Measurements from ENCODE around the gene SPTB. TPM values are rescaled to one million over a fixed set of nuclear protein-coding genes. Genes with fewer than 3 reads are reported as not detected.

SPTB gene
- total RNA-seq, 2 experiments from 2014 or later: not detected

- H3K9me3 Mint-ChIP-seq (ENCODE audit: low read depth): no peaks in the 10 kb centered on the region
- CTCF ChIA-PET: interaction anchor here (1.0 kb wide), 1 partner anchor 33 kb away, joined by 4 read pairs; no protein-coding TSS in a partner anchor
- no peak for ATAC-seq
- DNase-seq: no peak
- H3K27me3 Mint-ChIP-seq: peaks cover 43% of the 10 kb centered on the region
- H3K4me3 Mint-ChIP-seq: no peak overlapping the region
- H3K27ac Mint-ChIP-seq: no peak overlapping the region
- H3K4me1 Mint-ChIP-seq: no peaks in the 10 kb centered on the region
- no peaks in the 10 kb centered on the region for H3K36me3 Mint-ChIP-seq
These were observed 21.5 kb downstream of the SPTB start for GRCh38 chr14:64857979-64858744.

- Mint-ChIP-seq H3K4me1 (no peaks in the 10 kb centered on the region), H3K27me3 (peaks cover 45% of the 10 kb centered on the region), H3K9me3 (ENCODE audit: low read depth) (no peaks in the 10 kb centered on the region), H3K36me3 (no peaks in the 10 kb centered on the region), H3K27ac (no peak overlapping the region), H3K4me3 (no peak overlapping the region)
- CTCF ChIA-PET: interaction anchor here (0.7 kb wide), 1 partner anchor 1036 kb away, joined by 3 read pairs; no protein-coding TSS in a partner anchor
- no peak for DNase-seq
- no peak for ATAC-seq
These were observed 22.9 kb downstream of the SPTB start for GRCh38 chr14:64856529-64857445.

DNA sequence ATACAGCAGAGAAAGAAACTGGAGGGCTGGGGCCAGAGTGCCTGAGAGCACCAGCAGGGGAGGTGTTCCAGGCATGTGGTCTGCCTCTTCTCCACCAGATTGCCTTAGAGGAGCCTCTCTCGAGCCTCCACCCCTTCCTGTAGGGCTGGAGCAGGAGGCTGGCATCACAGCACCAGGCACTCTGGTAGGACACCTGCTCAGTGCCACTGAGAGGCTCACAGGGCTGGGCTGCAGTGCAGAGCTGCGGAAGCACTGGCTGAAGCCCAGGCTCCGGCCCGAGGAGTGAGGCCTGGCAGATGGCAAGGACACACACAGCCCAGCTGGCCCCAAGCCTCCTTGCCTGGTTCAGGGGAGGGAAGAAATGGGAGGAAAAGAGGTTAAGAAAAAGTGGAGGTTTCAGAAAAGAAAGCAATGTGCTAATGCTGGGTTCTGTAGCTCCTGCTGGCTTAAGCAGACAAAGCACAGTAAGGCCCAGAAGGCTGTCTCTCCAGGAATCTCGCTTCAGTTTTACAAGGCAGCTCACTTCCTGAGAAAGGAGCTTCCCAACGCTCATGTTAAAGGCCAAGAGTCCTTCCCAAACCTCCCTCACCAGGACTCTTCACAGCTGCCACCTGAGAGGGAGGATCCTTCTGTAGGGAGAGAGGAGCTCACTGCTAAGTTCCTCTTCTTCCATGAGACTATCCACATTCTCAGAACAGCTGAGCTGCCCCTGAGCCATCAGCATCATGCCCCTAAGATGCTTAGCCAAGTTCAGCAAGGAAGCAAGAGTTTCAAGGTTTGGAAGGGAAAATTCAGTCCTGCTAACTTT is 23.8 kb downstream of the SPTB start:
- Mint-ChIP-seq H3K4me3 (no peak overlapping the region), H3K27ac (no peak overlapping the region), H3K4me1 (no peaks in the 10 kb centered on the region), H3K36me3 (no peaks in the 10 kb centered on the region), H3K27me3 (peaks cover 44% of the 10 kb centered on the region), H3K9me3 (ENCODE audit: low read depth) (no peaks in the 10 kb centered on the region)
- CTCF ChIA-PET: no interaction called here
- no peak for DNase-seq
- no peak for ATAC-seq

DNA sequence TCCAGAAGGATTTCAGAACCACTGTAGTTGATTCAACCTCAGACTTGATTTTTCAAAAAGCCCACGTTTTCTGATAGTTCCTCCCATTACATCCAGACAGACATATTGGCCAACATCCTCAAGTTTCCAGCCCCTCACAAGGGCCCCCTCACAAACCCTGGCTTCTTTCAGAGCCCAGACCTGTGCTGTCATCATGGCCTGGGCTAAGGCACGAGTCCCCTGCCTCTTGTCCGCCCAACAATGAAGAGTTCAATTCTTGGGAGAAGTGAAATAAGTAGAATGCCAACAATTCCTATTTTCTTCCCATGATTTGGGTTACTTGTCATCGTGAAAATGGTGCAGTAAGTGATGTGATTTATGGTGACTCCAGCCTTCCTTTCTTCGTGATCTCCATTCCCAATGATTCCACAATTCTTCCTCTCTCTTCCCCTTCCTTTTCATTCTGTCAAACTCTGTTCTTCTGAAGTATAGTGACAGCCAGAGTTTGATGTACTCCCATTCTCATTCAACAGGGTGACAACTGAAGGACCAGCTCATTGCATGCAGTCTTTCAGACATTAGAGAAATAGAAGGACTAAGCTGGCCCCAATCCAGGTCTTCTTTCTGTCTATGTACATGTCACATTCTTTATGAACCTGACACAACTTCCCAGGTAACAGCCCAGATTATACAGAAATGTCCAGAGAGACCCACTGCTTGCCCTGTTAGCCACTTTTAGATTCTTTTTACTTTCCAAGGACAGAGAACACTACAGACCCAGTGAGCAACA is 29.2 kb downstream of the SPTB start:
- Mint-ChIP-seq H3K9me3 (ENCODE audit: low read depth) (no peaks in the 10 kb centered on the region), H3K27ac (no peak overlapping the region), H3K27me3 (peaks cover 60% of the 10 kb centered on the region), H3K4me1 (peaks cover 7% of the 10 kb centered on the region), H3K36me3 (no peaks in the 10 kb centered on the region), H3K4me3 (no peak overlapping the region)
- DNase-seq (no peak), ATAC-seq (no peak)
- CTCF ChIA-PET: interaction anchor here (1.4 kb wide), 1 partner anchor 21 kb away, joined by 4 read pairs; no protein-coding TSS in a partner anchor

DNA sequence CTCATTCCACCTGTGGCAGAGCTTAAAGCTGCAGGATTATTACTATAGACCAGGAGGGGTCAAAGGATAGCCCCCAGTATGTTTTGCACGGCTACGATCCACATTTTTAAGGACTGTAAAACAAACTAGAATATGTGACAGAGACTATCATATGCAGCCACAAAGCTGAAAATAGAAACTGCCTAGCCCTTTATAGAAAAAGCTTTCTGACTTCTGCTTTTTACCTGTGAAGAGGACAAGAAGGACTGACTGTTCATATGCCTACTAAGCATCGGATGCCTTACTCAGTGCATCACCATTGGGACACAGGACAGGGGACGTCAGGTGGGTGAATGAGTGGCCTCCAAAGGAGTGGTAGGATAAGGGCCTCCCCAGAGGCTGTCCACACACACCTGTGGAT is 29.8 kb downstream of the SPTB start:
- DNase-seq: no peak
- Mint-ChIP-seq H3K4me3 (no peak overlapping the region), H3K27me3 (peaks cover 64% of the 10 kb centered on the region), H3K4me1 (peaks cover 7% of the 10 kb centered on the region), H3K27ac (no peak overlapping the region), H3K36me3 (no peaks in the 10 kb centered on the region), H3K9me3 (ENCODE audit: low read depth) (no peaks in the 10 kb centered on the region)
- CTCF ChIA-PET: interaction anchor here (1.4 kb wide), 1 partner anchor 20 kb away, joined by 4 read pairs; no protein-coding TSS in a partner anchor
- no peak for ATAC-seq

GRCh38 chr14:64848239-64848638 is 31.5 kb downstream of the SPTB start:
- Mint-ChIP-seq H3K27me3 (peaks cover 75% of the 10 kb centered on the region), H3K4me3 (no peak overlapping the region), H3K9me3 (ENCODE audit: low read depth) (no peaks in the 10 kb centered on the region), H3K27ac (no peak overlapping the region), H3K4me1 (peaks cover 7% of the 10 kb centered on the region), H3K36me3 (no peaks in the 10 kb centered on the region)
- no peak for DNase-seq
- CTCF ChIA-PET: interaction anchor here (0.7 kb wide), 1 partner anchor 24 kb away, joined by 4 read pairs; no protein-coding TSS in a partner anchor
- ATAC-seq: no peak

GRCh38 chr14:64846319-64846718 is 33.4 kb downstream of the SPTB start:
- no peaks in the 10 kb centered on the region for H3K36me3 Mint-ChIP-seq
- no peak for ATAC-seq
- CTCF ChIA-PET: no interaction called here
- no peak overlapping the region for H3K27ac Mint-ChIP-seq
- no peak overlapping the region for H3K4me3 Mint-ChIP-seq
- peaks cover 71% of the 10 kb centered on the region for H3K27me3 Mint-ChIP-seq
- no peak for DNase-seq
- H3K9me3 Mint-ChIP-seq (ENCODE audit: low read depth): no peaks in the 10 kb centered on the region
- H3K4me1 Mint-ChIP-seq: peaks cover 7% of the 10 kb centered on the region

- ATAC-seq (no peak), DNase-seq (no peak)
- no peak overlapping the region for H3K27ac Mint-ChIP-seq
- no peak overlapping the region for H3K4me3 Mint-ChIP-seq
- CTCF ChIA-PET: no interaction called here
- peaks cover 73% of the 10 kb centered on the region for H3K27me3 Mint-ChIP-seq
- no peaks in the 10 kb centered on the region for H3K9me3 Mint-ChIP-seq (ENCODE audit: low read depth)
- no peaks in the 10 kb centered on the region for H3K36me3 Mint-ChIP-seq
- H3K4me1 Mint-ChIP-seq: peaks cover 7% of the 10 kb centered on the region
These were observed 33.8 kb downstream of the SPTB start for GRCh38 chr14:64845878-64846277.

GRCh38 chr14:64844969-64845536 is 34.7 kb downstream of the SPTB start:
- ATAC-seq (no peak), DNase-seq (no peak)
- CTCF ChIA-PET: interaction anchor here (0.6 to 1.7 kb wide), 2 partner anchors 47 to 138 kb away, joined by 3 to 6 read pairs; no protein-coding TSS in a partner anchor
- Mint-ChIP-seq H3K27me3 (peaks cover 74% of the 10 kb centered on the region), H3K4me1 (peaks cover 7% of the 10 kb centered on the region), H3K4me3 (no peak overlapping the region), H3K9me3 (ENCODE audit: low read depth) (no peaks in the 10 kb centered on the region), H3K27ac (no peak overlapping the region), H3K36me3 (no peaks in the 10 kb centered on the region)

- no peak for DNase-seq
- H3K27ac Mint-ChIP-seq: no peak overlapping the region
- H3K27me3 Mint-ChIP-seq: peaks cover 73% of the 10 kb centered on the region
- peaks cover 7% of the 10 kb centered on the region for H3K4me1 Mint-ChIP-seq
- no peak overlapping the region for H3K4me3 Mint-ChIP-seq
- no peaks in the 10 kb centered on the region for H3K9me3 Mint-ChIP-seq (ENCODE audit: low read depth)
- CTCF ChIA-PET: interaction anchor here (0.6 to 1.7 kb wide), 2 partner anchors 48 to 139 kb away, joined by 3 to 6 read pairs; no protein-coding TSS in a partner anchor
- no peaks in the 10 kb centered on the region for H3K36me3 Mint-ChIP-seq
- ATAC-seq: no peak
These were observed 35.4 kb downstream of the SPTB start for GRCh38 chr14:64844272-64844671.

DNA sequence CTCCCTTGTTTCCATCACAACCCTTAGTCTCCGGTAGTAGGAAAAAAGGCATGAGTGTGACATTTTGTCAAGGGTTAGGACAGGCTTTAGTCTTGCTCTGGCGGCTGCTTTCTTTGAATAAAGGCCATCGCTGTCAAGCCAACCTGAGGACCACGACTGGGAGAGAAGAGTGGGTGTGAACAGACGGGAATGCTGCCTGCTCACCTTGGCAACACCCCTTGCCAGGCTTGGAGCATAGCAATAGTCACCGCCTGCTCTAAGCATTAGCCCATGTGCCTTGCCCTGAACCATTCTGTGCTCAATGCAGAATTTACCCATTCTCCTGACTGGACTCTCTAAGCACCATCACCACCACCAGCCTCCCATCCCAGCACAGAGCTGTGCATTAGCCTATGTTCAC is 36.2 kb downstream of the SPTB start:
- CTCF ChIA-PET: no interaction called here

More for the DNA sequence above, 36.2 kb downstream of the SPTB start:
- H3K4me1 Mint-ChIP-seq: peaks cover 7% of the 10 kb centered on the region
- no peaks in the 10 kb centered on the region for H3K36me3 Mint-ChIP-seq
- H3K9me3 Mint-ChIP-seq (ENCODE audit: low read depth): no peaks in the 10 kb centered on the region
- H3K27me3 Mint-ChIP-seq: peaks cover 75% of the 10 kb centered on the region
- ATAC-seq: no peak
- no peak overlapping the region for H3K27ac Mint-ChIP-seq
- H3K4me3 Mint-ChIP-seq: no peak overlapping the region
- DNase-seq: no peak
